Head of caudate nucleus (tissue), 42 donors: ENCODE results near the gene GLS.
"Not testable (repeated sequence)": the region's sequence is repeated elsewhere in the genome, so short reads cannot be mapped to it uniquely, and the experiment has no call there.

Experiments
- DNase-seq, 42 donors: peaks; one replicate each; pipeline versions ENCODE4 v3.0.0 to v3.0.0-alpha.2; 2020 to 2021; ENCODE audit warnings: mixed read lengths in 7 of 42
- intact Hi-C: fragments of 100-400 bp; cut with DNase I; formaldehyde crosslinking; loops from one replicate; pipeline ENCODE4 v1.15.0; 2022

The GLS gene

DNA sequence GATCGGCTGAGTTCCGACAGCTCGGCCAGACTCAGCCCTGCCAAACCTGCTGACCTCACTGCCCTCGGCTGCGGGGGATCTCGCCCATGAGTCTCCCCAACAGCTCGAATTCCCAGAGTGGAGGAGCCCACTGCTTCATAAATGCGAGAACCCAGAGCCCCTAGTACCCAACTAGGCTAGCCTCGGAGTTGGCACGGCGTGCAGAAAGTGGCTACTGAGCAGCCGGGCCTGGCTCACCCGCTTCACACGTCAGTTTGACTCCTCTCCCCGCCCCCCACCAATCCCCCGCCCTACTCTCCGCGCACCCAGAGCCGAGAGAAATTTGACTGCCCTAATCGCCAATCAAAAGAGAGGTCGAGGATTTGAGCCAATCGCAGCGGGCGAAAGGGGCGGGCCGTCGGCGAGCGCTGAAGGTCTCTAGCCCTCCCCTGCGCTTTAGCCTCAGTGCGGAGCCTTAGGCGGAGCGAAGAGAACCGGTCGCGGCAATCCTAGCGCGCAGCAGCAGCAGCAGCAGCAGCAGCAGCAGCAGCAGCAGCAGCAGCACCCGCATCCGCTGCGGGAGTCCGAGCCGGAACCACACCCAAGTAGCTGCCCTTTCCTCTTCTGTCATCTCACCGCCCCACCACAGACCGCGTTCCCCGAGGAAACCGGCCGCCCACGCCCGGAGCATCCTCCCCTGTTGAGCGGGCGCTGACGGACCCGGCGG, at the start of gene GLS:
Gene GLS, plus strand, starts transcription at position 444 of the 706 bp plus-strand sequence. CDS start 264 bp downstream, outside the sequence.
- intact Hi-C loops, result loop anchor here (2.0 kb wide), 1 partner anchor 134 kb away; the partner anchor contains the start of gene STAT1

DNA sequence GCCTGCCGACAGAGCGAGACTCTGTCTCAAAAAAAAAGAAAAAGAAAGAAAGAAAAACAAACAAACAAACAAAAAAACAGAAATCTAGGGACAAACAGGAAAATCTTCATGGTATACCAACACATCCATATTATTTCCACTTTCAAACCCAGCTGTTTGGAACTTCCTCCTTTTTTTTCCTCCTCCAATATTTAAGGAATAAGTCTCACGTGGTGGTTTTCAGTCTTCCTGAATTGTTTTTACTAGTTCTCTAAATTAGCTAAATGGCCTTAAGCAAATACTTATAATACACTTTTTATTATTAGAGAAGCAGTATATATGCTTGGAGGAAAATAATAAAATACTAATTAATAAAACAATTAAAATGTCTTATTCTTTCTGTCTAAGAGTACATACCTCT, 48.7 kb upstream of the GLS start:
- DNase-seq, result no peak
- intact Hi-C loops, result no loop called here

More for the DNA sequence above, at the start of gene GLS:
- peak; percentile 94 to 99 (median 98) for DNase-seq

DNA sequence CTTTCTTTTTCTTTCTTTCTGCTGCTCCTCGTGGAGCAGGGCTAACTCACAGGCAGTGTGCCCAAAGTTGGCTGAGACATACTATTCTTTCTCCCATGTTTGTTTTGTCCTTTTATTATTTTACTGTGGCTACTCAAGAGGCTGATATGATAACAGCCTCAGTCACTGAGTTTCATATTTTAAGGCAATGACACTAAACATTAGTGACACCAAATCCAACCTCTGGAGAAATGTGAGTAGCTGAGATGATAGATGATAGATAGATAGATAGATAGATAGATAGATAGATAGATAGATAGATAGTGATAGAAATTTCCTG, 45.8 kb upstream of the GLS start:
- no peak for DNase-seq
- intact Hi-C loops, result no loop called here

DNA sequence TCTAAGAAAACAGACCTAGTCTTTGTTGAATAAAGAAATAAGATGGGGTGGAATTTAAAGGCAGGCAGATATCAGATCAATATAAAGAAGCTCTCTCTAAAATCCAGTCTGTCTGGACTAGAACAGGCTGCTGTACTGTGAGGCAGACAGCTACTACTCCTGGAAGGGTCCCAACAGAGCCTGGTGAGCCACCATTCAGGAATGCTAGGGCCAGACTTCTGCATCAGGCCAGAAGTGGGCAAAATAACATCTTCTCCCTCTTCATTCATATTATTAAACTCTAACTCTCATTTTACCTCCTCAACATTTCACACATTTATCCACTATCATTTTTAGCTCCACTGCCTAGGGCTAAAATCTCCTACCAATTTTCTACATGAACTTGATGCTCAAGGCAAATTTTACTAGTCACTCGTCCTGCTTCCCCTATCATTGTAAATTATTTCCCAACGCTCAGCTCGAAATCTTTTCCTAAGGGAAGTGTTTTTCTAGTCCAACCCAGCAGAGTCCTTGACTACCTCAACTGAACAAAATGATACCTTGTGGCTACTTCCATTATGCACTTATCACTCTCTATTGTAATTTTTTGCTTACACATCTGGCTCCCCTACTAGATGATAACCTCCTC, 45.2 kb upstream of the GLS start:
- intact Hi-C loops, result no loop called here
- DNase-seq, result no peak

DNA sequence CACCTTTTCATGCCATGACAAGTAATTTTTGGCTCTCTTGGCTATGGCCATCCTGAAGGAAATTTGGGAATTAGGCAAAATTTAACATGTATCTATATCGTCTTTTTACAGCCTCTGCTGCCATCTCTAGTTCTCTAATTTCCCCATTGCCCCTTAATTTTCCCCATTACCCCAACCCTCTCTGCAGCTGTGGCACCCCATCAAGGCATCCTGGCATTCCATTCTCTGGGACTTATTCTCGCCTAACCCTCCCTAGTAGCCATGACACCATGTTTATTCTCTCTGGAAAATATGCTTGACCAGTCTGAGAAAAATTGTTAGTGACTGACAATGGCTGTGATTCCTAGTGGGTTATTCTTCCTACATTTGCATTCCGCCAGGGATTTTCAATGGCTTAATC, 43.9 kb upstream of the GLS start:
- DNase-seq, result no peak
- intact Hi-C loops, result no loop called here

DNA sequence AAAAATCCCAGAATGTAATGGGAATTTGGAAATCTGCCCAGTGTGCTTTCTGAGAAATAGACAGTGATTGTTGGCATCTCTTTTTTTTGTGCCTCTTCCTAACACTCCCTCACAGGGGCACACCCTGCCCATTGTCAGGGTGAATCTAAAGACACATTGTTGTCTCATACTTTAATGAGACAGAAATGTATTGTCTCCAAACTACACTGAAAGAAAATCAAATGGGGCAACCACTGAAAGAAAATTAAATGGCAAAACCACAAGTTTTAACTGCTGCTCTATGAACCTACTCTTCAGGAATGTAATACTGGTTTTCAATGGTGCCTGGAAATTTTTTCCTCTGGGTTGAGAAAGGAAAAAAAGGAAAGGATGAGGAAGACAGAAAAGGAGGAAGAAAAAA, 43.2 kb upstream of the GLS start:
- intact Hi-C loops, result no loop called here
- peak in 1 of 42 donors; percentile 4 for DNase-seq

DNA sequence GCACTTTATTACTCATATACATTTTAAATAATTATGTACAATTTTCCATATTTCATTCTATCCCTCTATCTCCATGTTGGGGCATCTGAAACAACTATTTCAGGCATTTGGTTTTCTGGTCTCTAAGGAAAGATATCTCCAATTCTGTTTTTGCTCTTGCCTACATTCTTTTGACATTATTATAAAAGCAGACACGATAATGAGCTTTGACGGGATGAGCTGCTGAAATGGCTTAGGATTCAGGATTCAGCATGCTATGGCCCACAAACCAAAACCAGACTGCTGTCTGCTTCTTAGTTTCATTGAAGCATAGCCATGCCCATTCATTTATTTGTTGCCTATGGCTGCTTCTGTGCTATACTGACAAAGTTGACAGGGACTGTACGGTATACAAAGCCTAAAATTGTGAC, 42.7 kb upstream of the GLS start:
- intact Hi-C loops, result no loop called here
- no peak for DNase-seq

DNA sequence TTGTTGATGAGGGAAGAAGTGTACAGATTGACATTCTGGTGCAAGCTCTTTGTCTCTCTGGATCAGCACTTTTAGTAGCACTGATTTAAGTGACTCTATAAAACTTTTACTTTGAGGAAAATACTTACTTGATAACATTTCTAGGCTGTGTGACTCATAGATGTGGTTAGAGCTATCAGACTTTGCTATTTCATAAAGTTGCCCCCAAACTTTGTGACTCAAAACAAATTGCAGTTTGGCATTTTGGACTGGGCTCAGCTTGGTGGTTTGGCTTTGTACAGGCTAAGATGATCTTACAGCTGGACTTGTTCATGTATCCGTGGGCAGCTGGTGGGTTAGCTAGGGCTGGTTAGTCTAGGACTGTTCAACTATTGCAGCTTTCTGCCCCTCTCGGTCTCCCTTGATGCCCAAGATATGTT, 42.1 kb upstream of the GLS start:
- DNase-seq, result no peak
- intact Hi-C loops, result no loop called here

DNA sequence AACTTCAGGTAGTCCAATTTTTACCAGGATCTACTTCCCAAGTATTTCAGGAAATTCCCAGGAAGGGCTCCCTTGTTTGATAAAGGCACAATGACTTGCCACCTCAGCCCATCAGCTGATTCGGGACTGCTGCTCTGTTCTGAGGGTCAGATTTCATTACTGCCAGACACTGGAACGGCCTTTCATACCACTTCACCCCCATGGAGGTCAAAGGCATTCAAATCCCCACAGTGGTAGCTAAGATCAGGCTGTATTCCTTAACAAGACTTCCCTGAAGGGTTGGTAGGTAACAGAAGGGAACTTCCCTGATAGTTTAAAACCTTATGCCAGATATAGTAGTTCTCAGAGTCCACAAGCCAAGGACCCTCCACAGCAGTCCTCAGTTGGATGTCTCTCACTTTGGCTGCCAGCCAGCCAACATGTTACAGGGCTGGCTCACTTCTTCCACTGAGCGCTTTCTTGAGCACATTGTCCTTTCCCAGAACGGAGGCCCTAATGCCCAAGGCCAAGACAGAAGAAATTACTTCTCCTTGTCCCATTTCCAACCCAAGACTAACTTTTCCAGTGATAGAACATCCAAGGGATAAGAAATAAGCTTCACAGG, 40.0 kb upstream of the GLS start:
- no peak for DNase-seq
- intact Hi-C loops, result no loop called here

DNA sequence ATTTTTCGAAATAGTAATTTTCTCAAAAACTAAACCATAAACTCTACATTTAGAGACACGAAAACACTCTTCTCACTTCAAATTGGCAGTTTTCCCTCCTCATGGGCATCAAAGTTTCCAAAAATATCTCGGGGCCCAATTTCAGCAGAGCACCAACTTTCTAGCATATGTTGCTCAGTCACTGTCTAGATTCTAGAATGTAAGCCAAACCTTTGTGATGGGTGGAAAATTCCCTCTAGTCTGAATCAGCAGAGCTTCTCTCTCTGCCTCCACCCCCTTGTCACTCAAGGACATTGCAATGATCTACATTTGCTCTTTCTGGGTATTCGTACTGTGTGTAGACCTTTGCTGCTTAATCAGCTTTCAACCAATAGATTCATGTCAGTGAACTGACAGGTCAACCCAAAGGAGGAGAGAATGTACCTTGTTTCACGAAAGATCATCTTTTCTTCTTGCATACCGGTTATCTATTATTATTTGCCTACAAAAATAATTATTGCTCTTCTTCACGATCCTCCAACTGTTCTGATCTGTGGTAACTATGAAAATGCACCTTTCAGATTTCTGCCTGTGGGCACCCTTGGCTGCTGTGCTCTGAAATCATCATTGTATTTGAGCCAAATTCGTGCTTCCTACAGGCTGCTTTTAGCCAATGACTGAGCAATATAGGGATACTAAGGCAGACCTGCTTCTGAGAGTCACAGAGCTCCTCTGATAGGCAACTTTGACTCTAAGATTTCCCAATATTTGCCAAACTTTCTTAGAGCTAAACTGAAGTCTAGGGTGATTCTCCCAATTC, 38.7 kb upstream of the GLS start:
- DNase-seq, result peak in 1 of 42 donors; percentile 54
- intact Hi-C loops, result no loop called here

DNA sequence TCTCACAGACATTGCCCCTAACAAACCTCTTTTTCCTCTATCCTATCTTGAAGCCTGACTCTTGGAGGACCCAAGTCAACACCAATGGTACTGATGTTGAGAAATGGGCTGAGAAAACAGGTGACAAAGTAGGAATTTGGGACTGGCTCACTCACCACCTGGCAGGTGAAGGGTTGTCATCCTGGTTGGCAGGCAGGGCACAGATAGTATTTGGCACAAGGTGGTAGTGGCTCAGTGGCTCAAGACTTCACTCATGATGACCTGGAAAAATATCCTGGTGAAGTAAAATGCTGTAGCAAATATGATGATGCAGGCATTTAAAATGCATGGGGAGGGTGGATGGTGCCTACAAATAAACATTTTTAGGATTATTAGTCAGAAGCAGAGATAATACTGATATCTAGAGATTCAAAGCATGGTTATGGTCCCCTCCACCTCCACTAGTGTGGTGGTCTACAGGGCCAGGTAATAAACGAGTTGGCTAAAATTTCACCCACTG, 38.0 kb upstream of the GLS start:
- intact Hi-C loops, result no loop called here
- no peak for DNase-seq

DNA sequence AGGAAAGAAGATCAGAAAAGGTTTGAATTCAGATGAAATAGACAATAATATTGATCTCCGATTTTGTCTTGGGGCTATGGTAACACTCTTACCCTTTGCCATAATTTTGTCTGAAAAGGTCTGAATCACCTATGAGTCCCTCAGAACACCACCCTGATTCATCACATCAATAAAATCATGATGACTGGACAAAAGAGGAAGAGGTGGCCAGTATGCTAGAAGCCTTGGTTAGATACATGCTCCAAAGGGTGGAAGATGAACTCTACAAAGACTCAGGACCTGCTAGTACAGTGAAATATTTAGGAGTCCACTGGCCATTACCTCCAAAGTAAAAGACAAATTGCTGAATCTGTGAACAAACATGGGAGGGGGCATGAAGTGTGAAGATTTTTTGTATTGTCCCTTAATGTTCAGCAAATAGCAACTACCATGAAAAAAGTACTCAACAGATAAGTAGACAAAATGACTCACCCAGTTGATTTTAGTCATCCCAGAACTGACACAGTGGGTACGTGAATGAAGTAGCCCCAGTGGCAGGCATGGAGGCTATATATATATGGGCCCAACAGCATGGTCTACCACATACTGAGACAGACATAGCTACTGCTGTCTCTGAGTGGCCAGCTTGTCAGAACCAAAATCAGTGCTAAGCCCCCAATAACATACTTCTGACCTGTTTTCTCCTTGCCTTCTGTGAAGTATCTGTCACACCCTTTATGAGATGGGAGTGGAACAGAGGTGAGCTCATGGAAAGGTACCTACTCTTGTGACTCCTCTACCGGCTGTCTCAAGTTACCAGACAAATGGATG, 36.5 kb upstream of the GLS start:
- intact Hi-C loops, result no loop called here
- no peak for DNase-seq

DNA sequence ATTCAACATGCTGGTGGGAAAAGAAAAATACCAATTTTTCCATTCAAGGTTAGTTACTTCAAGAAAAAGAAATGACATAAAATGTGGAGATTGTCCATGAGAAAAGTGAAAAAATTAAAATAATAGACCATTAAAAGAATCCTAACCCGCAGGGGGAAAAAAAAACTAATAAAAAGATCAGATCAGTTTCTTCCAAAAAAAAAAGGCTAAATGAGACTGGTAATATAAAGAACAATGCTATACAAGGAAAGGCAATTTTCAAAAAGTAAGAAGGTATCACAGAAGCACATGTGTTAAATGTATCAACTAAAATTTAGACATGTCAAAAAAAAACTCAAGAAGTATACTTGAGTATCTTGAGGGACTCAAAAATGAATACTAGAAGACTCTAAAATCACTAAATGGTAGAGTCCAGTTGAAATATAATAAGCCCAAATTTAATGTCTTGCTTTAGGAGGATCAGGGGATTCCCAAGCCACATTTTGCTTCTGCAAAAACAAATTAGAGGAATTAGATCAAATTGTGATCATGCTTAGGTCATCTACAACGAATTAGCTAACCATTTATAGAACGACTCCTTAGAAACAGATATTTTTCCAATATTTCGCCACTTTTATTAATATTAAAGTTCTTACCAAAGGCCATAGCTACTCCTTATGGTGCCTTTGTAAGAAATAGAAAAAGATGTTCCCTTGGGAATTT, 35.8 kb upstream of the GLS start:
- intact Hi-C loops, result no loop called here
- DNase-seq, result no peak

DNA sequence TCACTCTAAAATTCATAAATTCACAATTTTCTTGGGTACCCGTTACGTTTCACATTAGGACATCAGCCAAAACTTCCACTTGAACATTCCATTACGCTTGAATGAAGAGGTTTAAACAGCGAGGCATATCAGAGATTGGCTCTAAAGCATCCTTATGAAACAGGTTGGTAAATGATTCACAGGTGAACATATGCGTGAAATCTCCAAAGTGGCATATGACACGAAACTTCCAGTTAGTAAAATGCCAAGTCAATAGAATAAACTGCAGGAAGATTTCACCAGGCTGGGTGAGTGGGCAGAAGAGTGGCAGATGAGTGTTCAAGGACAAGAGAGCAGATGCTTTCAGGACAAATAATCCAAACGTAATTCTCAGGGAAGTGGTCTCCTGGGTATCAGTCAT, 33.9 kb upstream of the GLS start:
- no peak for DNase-seq
- intact Hi-C loops, result no loop called here

DNA sequence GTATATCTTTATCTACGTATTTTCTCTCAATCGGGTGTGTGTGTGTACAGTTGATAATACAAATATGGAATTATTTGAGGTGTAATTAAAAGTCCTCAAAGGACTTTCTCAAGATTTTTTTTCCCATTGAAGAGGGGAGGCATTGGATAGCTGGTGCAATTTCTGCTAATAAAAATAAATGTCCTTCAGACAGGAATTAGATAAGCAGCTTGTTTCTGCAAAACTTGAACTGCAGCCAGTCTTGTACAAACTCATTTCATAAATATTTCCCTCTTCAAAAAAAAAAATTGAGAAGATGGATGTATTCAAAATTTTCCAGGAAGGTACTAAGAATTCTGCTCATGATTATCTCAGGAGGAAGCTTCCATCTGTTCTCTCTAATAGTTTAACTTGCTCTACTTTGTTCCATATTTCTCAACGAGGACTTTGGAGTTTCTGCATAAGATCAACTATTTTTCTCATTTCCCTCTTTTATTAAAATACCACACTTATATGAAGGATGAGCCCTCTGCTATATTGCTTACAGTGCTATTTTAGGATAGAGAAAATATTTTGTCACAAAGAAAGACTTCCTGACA, 33.0 kb upstream of the GLS start:
- intact Hi-C loops, result no loop called here
- DNase-seq, result no peak

DNA sequence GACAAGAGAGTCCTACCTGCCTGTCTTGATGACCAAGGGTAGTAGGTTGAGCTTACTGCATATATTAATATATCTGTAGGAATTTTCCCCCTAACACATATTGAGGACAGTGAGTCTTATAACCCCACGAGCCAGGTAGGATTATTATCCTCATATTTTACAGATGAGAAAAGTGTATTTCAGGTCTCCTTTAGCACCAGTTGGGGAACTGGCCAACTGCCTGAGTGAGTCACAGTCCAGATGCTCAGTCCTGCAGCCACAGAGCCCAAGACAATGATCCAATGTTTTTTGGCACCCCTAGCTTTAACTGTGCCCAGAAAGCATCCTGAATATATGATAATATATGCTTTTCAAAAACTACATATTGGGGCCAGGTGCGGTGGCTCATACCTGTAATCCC, 30.8 kb upstream of the GLS start:
- intact Hi-C loops, result no loop called here
- no peak for DNase-seq

DNA sequence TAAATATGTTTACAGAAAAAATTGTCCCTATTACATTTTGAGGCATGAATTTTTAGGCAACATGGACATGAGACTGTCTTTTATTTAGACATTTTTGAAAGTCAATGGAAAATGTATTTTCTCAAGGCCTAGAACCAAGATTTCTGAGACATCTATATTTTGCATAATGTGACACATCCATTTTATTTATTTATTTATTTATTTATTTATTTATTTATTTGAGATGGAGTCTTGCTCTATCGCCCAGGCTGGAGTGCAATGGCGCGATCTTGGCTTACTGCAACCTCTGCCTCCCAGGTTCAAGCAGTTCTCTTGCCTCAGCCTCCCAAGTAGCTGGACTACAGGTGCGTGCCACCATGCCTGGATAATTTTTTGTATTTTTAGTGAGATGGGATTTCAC, 27.6 kb upstream of the GLS start:
- intact Hi-C loops, DNase-seq: not testable (repeated sequence)
